ENCODE data around the gene SLAMF8.
A peak's percentile ranks its signal among the peaks of the same experiment; 100 is the strongest.

The SLAMF8 gene

GRCh38 chr1:159826441-159827101 lies at the start of gene SLAMF8:
SLAMF8 (plus strand) TSS chr1:159826873; CDS start chr1:159826899, 26 bp downstream.
- DNase-seq (ENCODE audit: low read depth) = peak; percentile 14

- no peak for DNase-seq (ENCODE audit: low read depth)
Measured at GRCh38 chr1:159778266-159778665, 48.4 kb upstream of the SLAMF8 start.

- no peak for DNase-seq (ENCODE audit: low read depth)
Measured at GRCh38 chr1:159779403-159779851, 47.2 kb upstream of the SLAMF8 start.

- DNase-seq (ENCODE audit: low read depth) = peak; percentile 90
Measured at GRCh38 chr1:159780583-159781582, 45.8 kb upstream of the SLAMF8 start, which contains the start of gene DUSP23. DUSP23 (plus strand) TSS chr1:159780962; CDS start chr1:159781101, 139 bp downstream.

- no peak for DNase-seq (ENCODE audit: low read depth)
Measured at GRCh38 chr1:159781992-159782391, 44.7 kb upstream of the SLAMF8 start.

GRCh38 chr1:159783724-159784123 lies 42.9 kb upstream of the SLAMF8 start:
- no peak for DNase-seq (ENCODE audit: low read depth)

- no peak for DNase-seq (ENCODE audit: low read depth)
Measured at GRCh38 chr1:159786465-159786864, 40.2 kb upstream of the SLAMF8 start.

- DNase-seq (ENCODE audit: low read depth) = no peak
Measured at GRCh38 chr1:159786966-159787365, 39.7 kb upstream of the SLAMF8 start.

- no peak for DNase-seq (ENCODE audit: low read depth)
Measured at GRCh38 chr1:159790237-159790917, 36.3 kb upstream of the SLAMF8 start.

GRCh38 chr1:159791031-159791430 lies 35.6 kb upstream of the SLAMF8 start:
- DNase-seq (ENCODE audit: low read depth) = no peak

GRCh38 chr1:159791461-159791860 lies 35.2 kb upstream of the SLAMF8 start:
- no peak for DNase-seq (ENCODE audit: low read depth)

- no peak for DNase-seq (ENCODE audit: low read depth)
Measured at GRCh38 chr1:159795534-159795933, 31.1 kb upstream of the SLAMF8 start.

- DNase-seq (ENCODE audit: low read depth) = peak; percentile 24
Measured at GRCh38 chr1:159798893-159799292, 27.8 kb upstream of the SLAMF8 start.

GRCh38 chr1:159799446-159799985 lies 27.2 kb upstream of the SLAMF8 start:
- no peak for DNase-seq (ENCODE audit: low read depth)

GRCh38 chr1:159800177-159800930 lies 26.3 kb upstream of the SLAMF8 start:
- DNase-seq (ENCODE audit: low read depth) = peak; percentile 18

GRCh38 chr1:159802111-159802510 lies 24.6 kb upstream of the SLAMF8 start, which contains the start of gene FCRL6:
FCRL6 (plus strand) TSS chr1:159802360; CDS start chr1:159802425, 65 bp downstream.
- no peak for DNase-seq (ENCODE audit: low read depth)

GRCh38 chr1:159803956-159804689 lies 22.6 kb upstream of the SLAMF8 start:
- no peak for DNase-seq (ENCODE audit: low read depth)

GRCh38 chr1:159804924-159805323 lies 21.7 kb upstream of the SLAMF8 start:
- no peak for DNase-seq (ENCODE audit: low read depth)

- DNase-seq (ENCODE audit: low read depth) = no peak
Measured at GRCh38 chr1:159815926-159816325, 10.7 kb upstream of the SLAMF8 start.

- no peak for DNase-seq (ENCODE audit: low read depth)
Measured at GRCh38 chr1:159817276-159818041, 9.2 kb upstream of the SLAMF8 start.
